ENCODE data around the gene CPA4.

- no peak for TF ChIP-seq CTCF (IDR thresholded peaks at IDR 0.05)
- TF ChIP-seq POLR2A (IDR thresholded peaks at IDR 0.05) = no peak
- no peak for TF ChIP-seq POLR2AphosphoS5 (IDR thresholded peaks at IDR 0.05)
Measured at GRCh38 chr7:130279286-130279685, 13.7 kb upstream of the CPA4 start.
